ENCODE data around the gene GSN.

Gene GSN

DNA sequence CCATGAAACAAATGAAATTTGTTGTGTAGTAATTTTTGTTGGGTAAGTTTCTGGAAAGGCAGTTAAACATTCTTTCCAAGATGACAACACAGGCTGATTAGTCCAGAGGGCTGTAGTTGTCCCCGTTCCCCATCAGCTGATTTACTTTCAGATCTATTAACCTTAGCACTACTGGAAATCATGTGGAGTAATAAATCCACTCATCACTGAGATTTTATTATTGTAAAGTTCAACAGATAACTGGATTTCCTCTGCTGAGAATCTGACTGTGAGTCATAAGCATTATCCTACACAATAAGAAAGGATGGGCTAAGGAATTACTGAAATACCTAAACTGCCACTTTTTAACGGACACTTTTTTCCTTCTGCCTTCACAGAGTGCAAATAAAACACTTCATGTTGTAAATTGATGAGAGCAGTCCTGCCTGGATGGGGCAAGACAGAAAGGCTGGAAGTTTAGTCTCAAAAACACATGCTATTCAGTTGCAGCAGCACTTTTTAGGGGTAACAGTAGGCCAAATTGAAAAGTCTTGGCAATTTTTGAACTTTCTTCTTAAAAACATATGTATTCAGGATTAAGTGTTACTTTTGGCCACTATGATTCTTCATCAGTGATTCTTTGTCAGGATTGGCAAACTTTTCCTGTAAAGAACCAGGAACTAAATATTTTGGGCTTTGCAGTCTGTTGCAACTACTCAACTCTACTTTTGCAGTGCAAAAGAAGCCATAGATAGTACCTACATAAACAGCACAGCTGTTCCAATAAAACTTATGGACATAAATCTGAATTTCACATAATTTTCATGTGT, 95.1 kb downstream of the GSN start:
- Histone ChIP-seq H3K27me3 (replicated peaks; ENCODE audit: control insufficient read depth, insufficient read depth, low read length) (no peaks in the 10 kb centered on the region), H3K36me3 (ENCODE audit: control insufficient read depth, insufficient read depth, low read length) (no peaks in the 10 kb centered on the region), H3K4me3 (replicated peaks; ENCODE audit: low read depth, low read length) (no peak overlapping the region)
- TF ChIP-seq, protein P1, sequence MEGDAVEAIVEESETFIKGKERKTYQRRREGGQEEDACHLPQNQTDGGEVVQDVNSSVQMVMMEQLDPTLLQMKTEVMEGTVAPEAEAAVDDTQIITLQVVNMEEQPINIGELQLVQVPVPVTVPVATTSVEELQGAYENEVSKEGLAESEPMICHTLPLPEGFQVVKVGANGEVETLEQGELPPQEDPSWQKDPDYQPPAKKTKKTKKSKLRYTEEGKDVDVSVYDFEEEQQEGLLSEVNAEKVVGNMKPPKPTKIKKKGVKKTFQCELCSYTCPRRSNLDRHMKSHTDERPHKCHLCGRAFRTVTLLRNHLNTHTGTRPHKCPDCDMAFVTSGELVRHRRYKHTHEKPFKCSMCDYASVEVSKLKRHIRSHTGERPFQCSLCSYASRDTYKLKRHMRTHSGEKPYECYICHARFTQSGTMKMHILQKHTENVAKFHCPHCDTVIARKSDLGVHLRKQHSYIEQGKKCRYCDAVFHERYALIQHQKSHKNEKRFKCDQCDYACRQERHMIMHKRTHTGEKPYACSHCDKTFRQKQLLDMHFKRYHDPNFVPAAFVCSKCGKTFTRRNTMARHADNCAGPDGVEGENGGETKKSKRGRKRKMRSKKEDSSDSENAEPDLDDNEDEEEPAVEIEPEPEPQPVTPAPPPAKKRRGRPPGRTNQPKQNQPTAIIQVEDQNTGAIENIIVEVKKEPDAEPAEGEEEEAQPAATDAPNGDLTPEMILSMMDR (IDR thresholded peaks at IDR 0.05; ENCODE audit: insufficient read depth, low read length, poor library complexity, severe bottlenecking): no peak
- no peak for DNase-seq (ENCODE audit: extremely low read depth, insufficient read length)

DNA sequence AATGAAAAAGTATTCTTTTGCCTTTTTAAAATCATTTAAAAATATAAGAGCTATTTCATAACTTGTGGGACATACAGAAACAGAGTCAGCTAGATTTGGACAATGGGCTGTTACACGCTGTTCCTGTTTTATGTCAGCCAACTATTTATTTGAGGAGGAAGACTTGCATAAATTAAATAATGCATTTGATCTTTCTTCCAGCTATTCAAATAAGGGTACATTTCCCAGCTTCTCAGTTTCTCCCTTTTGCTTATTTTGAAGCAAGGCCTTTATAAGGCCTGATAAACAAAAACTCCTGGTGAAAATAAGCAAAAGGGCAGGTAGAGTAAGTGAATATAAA, 95.6 kb downstream of the GSN start:
- TF ChIP-seq, protein P1 (IDR thresholded peaks at IDR 0.05; ENCODE audit: insufficient read depth, low read length, poor library complexity, severe bottlenecking): no peak
- no peak for DNase-seq (ENCODE audit: extremely low read depth, insufficient read length)
- no peaks in the 10 kb centered on the region for H3K27me3 ChIP-seq (replicated peaks; ENCODE audit: control insufficient read depth, insufficient read depth, low read length)
- H3K36me3 ChIP-seq (ENCODE audit: control insufficient read depth, insufficient read depth, low read length): no peaks in the 10 kb centered on the region
- no peak overlapping the region for H3K4me3 ChIP-seq (replicated peaks; ENCODE audit: low read depth, low read length)

DNA sequence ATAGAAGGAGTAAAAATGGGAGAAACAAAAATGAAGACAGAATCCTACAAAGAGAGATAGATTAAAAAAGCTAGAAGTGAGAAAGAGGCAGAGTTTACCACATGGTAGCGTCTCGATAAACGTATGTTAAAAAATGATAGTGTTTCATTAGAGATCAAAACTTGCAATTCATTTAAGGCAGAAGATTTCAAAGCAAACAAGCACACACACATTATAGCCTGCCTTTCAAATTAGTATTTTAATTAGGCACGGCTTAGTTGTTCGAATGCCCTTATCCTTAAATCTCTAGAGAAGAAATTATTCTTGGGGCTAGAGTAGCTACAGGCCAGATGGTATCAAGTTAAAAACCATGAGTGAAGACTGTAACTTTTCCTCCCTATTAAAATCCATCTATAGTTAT, 96.1 kb downstream of the GSN start:
- Histone ChIP-seq H3K4me3 (replicated peaks; ENCODE audit: low read depth, low read length) (no peak overlapping the region), H3K36me3 (ENCODE audit: control insufficient read depth, insufficient read depth, low read length) (no peaks in the 10 kb centered on the region), H3K27me3 (replicated peaks; ENCODE audit: control insufficient read depth, insufficient read depth, low read length) (no peaks in the 10 kb centered on the region)
- no peak for DNase-seq (ENCODE audit: extremely low read depth, insufficient read length)
- TF ChIP-seq, protein P1 (IDR thresholded peaks at IDR 0.05; ENCODE audit: insufficient read depth, low read length, poor library complexity, severe bottlenecking): no peak

DNA sequence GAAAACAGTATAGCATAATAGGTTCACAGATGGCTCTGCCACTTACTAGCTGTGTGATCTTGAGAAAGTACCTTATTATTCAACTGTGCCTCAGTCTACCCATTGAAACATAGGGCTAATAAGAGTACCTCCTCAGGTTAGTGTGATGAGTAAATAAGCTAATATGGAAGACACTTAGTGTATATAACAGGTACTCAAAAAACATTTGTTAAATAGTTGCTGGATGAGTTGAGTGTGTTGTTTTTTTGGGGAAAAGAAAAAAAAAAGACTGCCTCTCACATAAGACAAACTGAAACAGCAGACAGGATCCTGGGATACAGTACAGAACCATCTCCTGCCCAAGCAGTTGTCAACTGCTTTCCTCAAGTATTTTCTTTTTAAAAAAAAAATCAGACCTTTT, 96.9 kb downstream of the GSN start:
- TF ChIP-seq, protein P1 (IDR thresholded peaks at IDR 0.05; ENCODE audit: insufficient read depth, low read length, poor library complexity, severe bottlenecking): no peak
- H3K36me3 ChIP-seq (ENCODE audit: control insufficient read depth, insufficient read depth, low read length): no peaks in the 10 kb centered on the region
- H3K27me3 ChIP-seq (replicated peaks; ENCODE audit: control insufficient read depth, insufficient read depth, low read length): no peaks in the 10 kb centered on the region
- H3K4me3 ChIP-seq (replicated peaks; ENCODE audit: low read depth, low read length): no peak overlapping the region
- DNase-seq (ENCODE audit: extremely low read depth, insufficient read length): no peak

DNA sequence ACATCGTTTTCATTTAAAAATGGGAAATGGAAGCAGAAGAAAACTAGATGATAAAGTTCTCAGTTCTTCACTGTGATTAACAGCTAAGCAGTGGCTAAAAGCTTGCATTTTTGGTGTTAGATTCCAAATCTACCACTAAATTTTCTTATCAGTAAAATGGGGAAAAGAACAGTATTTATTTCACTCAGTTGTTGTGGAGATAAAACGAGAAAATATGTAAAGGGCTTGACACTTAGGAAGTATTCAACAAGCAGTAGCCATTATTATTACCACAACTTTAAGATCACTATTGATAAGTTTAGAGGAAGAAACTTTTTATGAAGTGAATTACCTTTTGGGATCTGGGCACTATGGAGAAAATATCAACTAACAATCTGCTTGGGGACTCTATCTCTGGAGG, 97.6 kb downstream of the GSN start:
- H3K27me3 ChIP-seq (replicated peaks; ENCODE audit: control insufficient read depth, insufficient read depth, low read length): no peaks in the 10 kb centered on the region
- no peak overlapping the region for H3K4me3 ChIP-seq (replicated peaks; ENCODE audit: low read depth, low read length)
- H3K36me3 ChIP-seq (ENCODE audit: control insufficient read depth, insufficient read depth, low read length): no peaks in the 10 kb centered on the region
- DNase-seq (ENCODE audit: extremely low read depth, insufficient read length): no peak
- TF ChIP-seq, protein P1 (IDR thresholded peaks at IDR 0.05; ENCODE audit: insufficient read depth, low read length, poor library complexity, severe bottlenecking): no peak
